Endothelial cell of umbilical vein (primary cell): Measurements from ENCODE around the gene NCOR1. TPM values are rescaled to one million over a fixed set of nuclear protein-coding genes. Genes with fewer than 3 reads are reported as not detected.

ENCODE experiments used
- BruUV-seq: library from RNA; stranded (reverse); fragments of 400-500 nt; replicated peaks from 2 replicates; lab custom pipeline; 2021; lab: Mats Ljungman, UMichigan
- CTCF ChIA-PET: fragments of 300-600, 350-600 bp; sonication (Branson Sonifier 250); formaldehyde crosslinking; loops from one replicate; lab custom pipeline; 2021; ENCODE audit warnings: antibody characterized with exemption, inconsistent platforms; lab: Charles Lee
- POLR2A ChIA-PET: fragments of 300-600, 350-600 bp; sonication (Branson Sonifier 250); formaldehyde crosslinking; loops from one replicate; lab custom pipeline; 2021; ENCODE audit warnings: antibody characterized with exemption, inconsistent platforms; lab: Charles Lee
- DNase-seq: peaks from one replicate; pipeline ENCODE4 v3.0.0-alpha.2; 2011; ENCODE audit warnings: low read depth, low spot score
- FAIRE-seq: peaks from 2 replicates; lab custom pipeline; 2011; peaks lifted over from hg19 to GRCh38; lab: Jason Lieb, UNC
- H2AFZ ChIP-seq: 2 replicates; pipeline ENCODE4 v1.6.0; 2012; ENCODE audit warnings: low read depth, low read length, control low read depth, inconsistent platforms
- H3K27ac ChIP-seq: 2 replicates; pipeline ENCODE4 v1.5.1; 2011; ENCODE audit warnings: low read depth, mild to moderate bottlenecking, control low read depth, low read length, moderate library complexity; ENCODE audit not compliant: insufficient read depth
- H3K27me3 ChIP-seq, 2 experiments: 2 replicates each; pipeline versions ENCODE4 v1.6.0 to v1.6.1; 2011; ENCODE audit warnings: low read length in 2 of 2, mixed read lengths in 1 of 2; ENCODE audit not compliant: control insufficient read depth in 2 of 2, insufficient read depth in 2 of 2
- H3K36me3 ChIP-seq, 2 experiments: 2 replicates in 1 of 2; 3 replicates in 1 of 2; pipeline ENCODE4 v1.5.1; 2011; ENCODE audit warnings: low read length in 2 of 2, mild to moderate bottlenecking in 1 of 2, moderate library complexity in 1 of 2; ENCODE audit not compliant: control insufficient read depth in 2 of 2, insufficient read depth in 2 of 2; ENCODE audit errors: extremely low read depth in 1 of 2
- H3K4me1 ChIP-seq: 3 replicates; pipeline ENCODE4 v1.5.1; 2011; ENCODE audit warnings: mild to moderate bottlenecking, low read length; ENCODE audit not compliant: control insufficient read depth, insufficient read depth; ENCODE audit errors: extremely low read depth
- H3K4me2 ChIP-seq: 2 replicates; pipeline ENCODE4 v1.6.1; 2011; ENCODE audit warnings: low read length, control low read depth, mixed read lengths; ENCODE audit not compliant: insufficient read depth
- H3K4me3 ChIP-seq, 3 experiments: fragments of 200-600 bp in 1 of 3; sonication (generic), shearing (Covaris generic) in 1 of 3; replicated peaks in 1 of 3; 2 replicates each; pipeline ENCODE4 v1.5.1; 2011 to 2016; ENCODE audit warnings: control low read depth in 3 of 3, low read length in 3 of 3, mild to moderate bottlenecking in 2 of 3, inconsistent platforms in 1 of 3, low read depth in 1 of 3, moderate library complexity in 1 of 3; ENCODE audit not compliant: insufficient read depth in 1 of 3
- H3K79me2 ChIP-seq: 2 replicates; pipeline ENCODE4 v1.6.0; 2012; ENCODE audit warnings: low read length, inconsistent platforms; ENCODE audit not compliant: control insufficient read depth, insufficient read depth
- H3K9ac ChIP-seq: replicated peaks from 2 replicates; pipeline ENCODE3; 2011; ENCODE audit warnings: low read length, control low read depth; ENCODE audit not compliant: insufficient read depth; ENCODE audit errors: extremely low read depth
- H3K9me1 ChIP-seq: replicated peaks from 3 replicates; pipeline ENCODE4 v1.6.0; 2011; ENCODE audit warnings: mild to moderate bottlenecking, low read length; ENCODE audit not compliant: control insufficient read depth, insufficient read depth; ENCODE audit errors: extremely low read depth
- H3K9me3 ChIP-seq: replicated peaks from 2 replicates; pipeline ENCODE4 v1.5.1; 2012; ENCODE audit warnings: low read length, inconsistent platforms; ENCODE audit not compliant: control insufficient read depth, insufficient read depth
- H4K20me1 ChIP-seq: replicated peaks from 2 replicates; pipeline ENCODE3; 2011; ENCODE audit warnings: mild to moderate bottlenecking, low read length; ENCODE audit not compliant: control insufficient read depth, insufficient read depth; ENCODE audit errors: extremely low read depth
- EZH2 ChIP-seq: IDR thresholded peaks from 2 replicates; pipeline ENCODE4 v1.6.1; 2012; ENCODE audit warnings: borderline replicate concordance, low read depth, mild to moderate bottlenecking, moderate library complexity, low read length, inconsistent platforms; ENCODE audit not compliant: severe bottlenecking
- FOS ChIP-seq: IDR thresholded peaks from 2 replicates; pipeline ENCODE4 v1.6.1; 2011; ENCODE audit warnings: mild to moderate bottlenecking, low read length, moderate library complexity, borderline replicate concordance; ENCODE audit not compliant: insufficient read depth
- GATA2 ChIP-seq: IDR thresholded peaks from 2 replicates; pipeline ENCODE4 v1.7.0; 2011; ENCODE audit warnings: low read depth, mild to moderate bottlenecking, moderate library complexity, mixed read lengths, low read length; ENCODE audit not compliant: insufficient read length, insufficient read depth
- JUN ChIP-seq: IDR thresholded peaks from 2 replicates; pipeline ENCODE4 v1.6.1; 2011; ENCODE audit warnings: borderline replicate concordance, low read depth; ENCODE audit not compliant: insufficient read length, insufficient read depth
- MYC ChIP-seq: IDR thresholded peaks from one replicate; pipeline ENCODE4 v1.6.1; 2011; ENCODE audit warnings: mild to moderate bottlenecking, low read depth, low read length
- dilution Hi-C: fragments of 300-500 bp; cut with MboI; formaldehyde crosslinking; loops from one replicate; pipeline ENCODE4 v1.15.0; 2019; ENCODE audit warnings: low sequenced_read_pairs; ENCODE audit not compliant: extremely low pct_ligation_motif_present
- intact Hi-C: fragments of 100-400 bp; cut with micrococcal nuclease; formaldehyde crosslinking; loops from one replicate; pipeline ENCODE4 v1.10.0; 2022
- polyA plus RNA-seq, 4 experiments: library from polyadenylated mRNA; depleted of rRNA in 3 of 4; stranded (reverse) in 3 of 4; unstranded in 1 of 4; fragments of >200 nt; gene quantifications; 2 replicates each; pipeline versions ENCODE4 v1.2.1 to v1.2.3, GENCODE V29; 2011 to 2012; ENCODE audit warnings: missing spikeins in 1 of 4
- total RNA-seq: library from RNA; stranded (reverse); gene quantifications from 2 replicates; pipeline ENCODE4 v1.2.3, GENCODE V29; 2021
- TF ChIP-seq, protein P1 (sequence below), 2 donors: IDR thresholded peaks; 1 replicate in 1 of 2; 2 replicates in 1 of 2; pipeline ENCODE4 v1.5.1; 2011; ENCODE audit warnings: low read length in 2 of 2, mild to moderate bottlenecking in 2 of 2, moderate library complexity in 2 of 2, control low read depth in 1 of 2, inconsistent platforms in 1 of 2, low read depth in 1 of 2; ENCODE audit not compliant: insufficient read depth in 1 of 2; ENCODE audit errors: extremely low read depth in 1 of 2
- TF ChIP-seq, protein P2 (sequence below): IDR thresholded peaks from 2 replicates; pipeline ENCODE4 v1.6.1; 2011; ENCODE audit not compliant: insufficient read depth, insufficient read length

NCOR1 gene
- total and polyA plus RNA-seq, 2 donors (not counting 3 experiments of a cell fraction or from before 2014, with no cell fraction given) = 90.0 to 134 TPM

- no peaks in the 10 kb centered on the region for H3K9me3 ChIP-seq
- dilution Hi-C loops (no loop called here), intact Hi-C loops (no loop called here)
- H3K4me1 ChIP-seq = peaks cover 22% of the 10 kb centered on the region
- H3K9ac ChIP-seq = no peak overlapping the region
- H3K4me2 ChIP-seq = peak overlapping the region; percentile 8
- no peaks in the 10 kb centered on the region for H3K9me1 ChIP-seq
- BruUV-seq = no TSS peak
- ChIA-PET POLR2A (no interaction called here), CTCF (interaction anchor here (1.0 to 2.5 kb wide), 4 partner anchors 12 to 37 kb away, joined by 3 to 9 read pairs (median 4); partner anchors contain the start of genes ADORA2B and ZSWIM7)
- peak; percentile 64 for FAIRE-seq
- peaks cover 5 to 9% of the 10 kb centered on the region in 2 experiments for H3K36me3 ChIP-seq
- peak; percentile 33 for DNase-seq
- no peaks in the 10 kb centered on the region for H3K79me2 ChIP-seq
- no peaks in the 10 kb centered on the region for H3K27me3 ChIP-seq
- no peak for TF ChIP-seq MYC
- TF ChIP-seq, protein P1, sequence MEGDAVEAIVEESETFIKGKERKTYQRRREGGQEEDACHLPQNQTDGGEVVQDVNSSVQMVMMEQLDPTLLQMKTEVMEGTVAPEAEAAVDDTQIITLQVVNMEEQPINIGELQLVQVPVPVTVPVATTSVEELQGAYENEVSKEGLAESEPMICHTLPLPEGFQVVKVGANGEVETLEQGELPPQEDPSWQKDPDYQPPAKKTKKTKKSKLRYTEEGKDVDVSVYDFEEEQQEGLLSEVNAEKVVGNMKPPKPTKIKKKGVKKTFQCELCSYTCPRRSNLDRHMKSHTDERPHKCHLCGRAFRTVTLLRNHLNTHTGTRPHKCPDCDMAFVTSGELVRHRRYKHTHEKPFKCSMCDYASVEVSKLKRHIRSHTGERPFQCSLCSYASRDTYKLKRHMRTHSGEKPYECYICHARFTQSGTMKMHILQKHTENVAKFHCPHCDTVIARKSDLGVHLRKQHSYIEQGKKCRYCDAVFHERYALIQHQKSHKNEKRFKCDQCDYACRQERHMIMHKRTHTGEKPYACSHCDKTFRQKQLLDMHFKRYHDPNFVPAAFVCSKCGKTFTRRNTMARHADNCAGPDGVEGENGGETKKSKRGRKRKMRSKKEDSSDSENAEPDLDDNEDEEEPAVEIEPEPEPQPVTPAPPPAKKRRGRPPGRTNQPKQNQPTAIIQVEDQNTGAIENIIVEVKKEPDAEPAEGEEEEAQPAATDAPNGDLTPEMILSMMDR (IDR thresholded peaks at IDR 0.05; ENCODE audit: extremely low read depth in 1 of 2, insufficient read depth in 1 of 2, low read depth in 1 of 2, low read length in 2 of 2) = no peak
- peak; percentile 46 for TF ChIP-seq GATA2
- TF ChIP-seq, protein P2, sequence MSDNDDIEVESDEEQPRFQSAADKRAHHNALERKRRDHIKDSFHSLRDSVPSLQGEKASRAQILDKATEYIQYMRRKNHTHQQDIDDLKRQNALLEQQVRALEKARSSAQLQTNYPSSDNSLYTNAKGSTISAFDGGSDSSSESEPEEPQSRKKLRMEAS = no peak
- TF ChIP-seq EZH2 = no peak
- no peak for TF ChIP-seq FOS
- TF ChIP-seq JUN = no peak
- H3K4me3 ChIP-seq = no peak overlapping the region
- peak overlapping the region; percentile 28 for H2AFZ ChIP-seq
- H4K20me1 ChIP-seq = no peaks in the 10 kb centered on the region
- peak overlapping the region; percentile 57 for H3K27ac ChIP-seq
These were observed 233.4 kb downstream of the NCOR1 start for GRCh38 chr17:15981646-15982580.
